GM18508 (cell line): ENCODE data around the gene PASD1.
"Not testable (repeated sequence)": the region's sequence is repeated elsewhere in the genome, so short reads cannot be mapped to it uniquely, and the experiment has no call there.

Source experiments
- ATAC-seq: cut with Tn5 transposase; IDR thresholded peaks from one replicate; pipeline ENCODE4 v1.9.1; 2021; ENCODE audit warnings: moderate number of reproducible peaks; ENCODE audit not compliant: insufficient read depth, unreplicated experiment

PASD1 gene, protein sequence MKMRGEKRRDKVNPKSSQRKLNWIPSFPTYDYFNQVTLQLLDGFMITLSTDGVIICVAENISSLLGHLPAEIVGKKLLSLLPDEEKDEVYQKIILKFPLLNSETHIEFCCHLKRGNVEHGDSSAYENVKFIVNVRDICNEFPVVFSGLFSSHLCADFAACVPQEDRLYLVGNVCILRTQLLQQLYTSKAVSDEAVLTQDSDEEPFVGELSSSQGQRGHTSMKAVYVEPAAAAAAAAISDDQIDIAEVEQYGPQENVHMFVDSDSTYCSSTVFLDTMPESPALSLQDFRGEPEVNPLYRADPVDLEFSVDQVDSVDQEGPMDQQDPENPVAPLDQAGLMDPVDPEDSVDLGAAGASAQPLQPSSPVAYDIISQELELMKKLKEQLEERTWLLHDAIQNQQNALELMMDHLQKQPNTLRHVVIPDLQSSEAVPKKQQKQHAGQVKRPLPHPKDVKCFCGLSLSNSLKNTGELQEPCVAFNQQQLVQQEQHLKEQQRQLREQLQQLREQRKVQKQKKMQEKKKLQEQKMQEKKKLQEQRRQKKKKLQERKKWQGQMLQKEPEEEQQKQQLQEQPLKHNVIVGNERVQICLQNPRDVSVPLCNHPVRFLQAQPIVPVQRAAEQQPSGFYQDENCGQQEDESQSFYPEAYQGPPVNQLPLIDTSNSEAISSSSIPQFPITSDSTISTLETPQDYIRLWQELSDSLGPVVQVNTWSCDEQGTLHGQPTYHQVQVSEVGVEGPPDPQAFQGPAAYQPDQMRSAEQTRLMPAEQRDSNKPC

DNA sequence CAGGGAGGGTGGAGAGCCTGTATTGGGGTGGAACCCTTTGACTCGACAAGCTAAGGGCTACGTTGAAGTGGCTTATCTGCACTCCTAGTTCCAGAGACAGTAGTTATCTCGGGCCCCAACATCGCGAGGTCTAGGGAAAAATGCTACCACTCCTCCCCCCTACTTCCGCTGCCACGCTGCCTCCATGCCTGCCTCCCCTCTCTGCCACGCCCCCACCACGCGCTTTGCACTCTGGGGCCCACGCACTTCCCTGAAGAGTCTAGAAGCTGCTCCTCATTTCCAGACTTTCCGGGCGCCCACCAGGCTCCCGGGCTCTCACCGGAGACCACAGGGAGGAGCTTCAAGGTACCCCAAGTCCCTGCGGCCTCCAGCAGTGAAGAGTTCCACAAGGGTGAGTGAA is at the start of gene PASD1:
PASD1 (plus strand) TSS at position 227 of the 400 bp plus-strand sequence. CDS start 37,879 bp downstream, outside the sequence.
- ATAC-seq: no peak

DNA sequence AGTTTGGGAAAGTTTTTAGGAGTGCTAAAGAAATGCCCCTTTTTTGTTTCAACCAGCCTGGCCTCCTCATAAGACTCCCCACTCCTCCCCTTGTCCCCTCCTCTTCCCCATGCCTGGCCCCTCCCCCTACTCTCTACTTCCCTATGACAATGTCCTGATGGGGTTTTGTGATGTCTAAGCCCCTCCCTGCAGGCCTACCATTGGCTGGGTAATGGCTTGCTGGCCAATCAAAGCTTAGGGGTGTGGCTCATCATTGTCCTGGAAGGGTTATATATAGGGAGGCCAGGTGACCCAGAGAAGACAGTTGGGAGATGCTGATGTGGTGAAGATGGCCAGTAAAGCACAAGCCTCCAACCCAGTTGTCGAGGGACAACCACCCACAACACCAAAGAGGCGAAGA is 48.2 kb upstream of the PASD1 start:
- no peak for ATAC-seq

DNA sequence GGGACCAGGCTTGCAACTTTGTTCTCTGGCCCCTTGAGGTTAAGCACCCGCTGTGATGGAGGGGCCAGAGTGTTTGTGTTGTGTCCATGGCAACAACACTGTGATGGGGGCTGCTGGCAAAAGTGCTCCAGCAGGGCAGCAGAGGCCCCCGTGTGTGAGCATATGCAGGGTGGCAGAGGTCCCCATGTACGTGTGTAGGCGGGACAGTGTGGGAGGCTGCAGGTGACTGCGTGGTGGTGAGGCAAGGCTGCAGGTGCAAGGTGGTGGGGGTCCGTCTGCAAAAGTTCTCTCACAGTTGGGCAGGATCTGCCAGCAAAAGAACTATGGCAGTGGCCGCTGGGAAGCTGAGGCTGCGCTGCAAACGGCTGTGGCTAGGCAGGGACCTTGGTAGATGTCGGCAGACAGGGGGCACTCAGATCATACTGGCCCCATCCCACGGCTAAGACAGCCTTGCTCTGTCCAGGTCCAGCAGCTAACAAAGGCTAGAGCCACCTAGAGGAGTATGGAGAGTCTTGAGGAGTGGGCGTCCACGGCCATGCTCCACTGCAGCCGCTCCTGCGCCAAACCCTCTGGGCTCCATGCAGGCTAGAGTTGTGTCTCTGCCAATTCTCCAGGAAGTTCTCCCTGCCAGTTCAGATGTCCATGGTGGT is 46.8 kb upstream of the PASD1 start:
- no peak for ATAC-seq

DNA sequence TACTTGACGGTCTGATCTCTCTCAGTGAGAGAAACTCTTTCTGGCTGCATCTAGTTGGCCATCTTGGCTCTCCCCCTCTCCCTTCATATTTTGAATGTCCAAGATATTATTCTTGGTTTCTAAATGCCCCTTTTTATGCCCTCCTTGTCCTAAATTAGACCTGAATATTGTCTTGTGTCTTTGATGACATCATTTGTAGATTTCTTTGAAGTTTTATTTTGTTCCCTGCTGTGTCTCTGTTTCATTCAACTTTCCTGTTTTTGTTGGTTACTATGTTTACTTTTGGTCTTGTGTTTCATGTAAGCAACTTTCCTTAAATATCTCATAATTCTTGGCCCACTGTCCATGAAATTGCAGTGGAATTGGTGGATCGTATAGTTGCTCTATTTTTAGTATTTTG is 46.1 kb upstream of the PASD1 start:
- no peak for ATAC-seq

DNA sequence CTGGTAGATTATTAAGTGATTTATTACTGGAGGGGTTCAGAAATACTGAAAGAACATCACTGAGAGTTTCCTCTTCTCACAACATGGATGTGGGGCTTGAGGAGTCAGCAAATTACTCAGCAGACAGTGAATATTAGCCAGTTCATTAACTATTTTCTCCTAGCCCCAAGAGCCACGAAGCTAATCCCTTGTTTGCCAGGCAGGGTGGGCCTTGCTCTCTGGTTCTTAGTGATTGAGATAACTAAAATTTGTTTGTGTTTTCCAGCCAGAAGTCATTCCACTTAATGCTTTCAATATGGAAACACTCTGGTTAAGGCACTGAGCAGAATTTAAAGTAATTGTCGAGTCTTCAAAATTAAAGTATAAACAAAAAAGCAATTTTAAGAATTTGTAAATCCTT is 40.1 kb upstream of the PASD1 start:
- ATAC-seq: no peak

DNA sequence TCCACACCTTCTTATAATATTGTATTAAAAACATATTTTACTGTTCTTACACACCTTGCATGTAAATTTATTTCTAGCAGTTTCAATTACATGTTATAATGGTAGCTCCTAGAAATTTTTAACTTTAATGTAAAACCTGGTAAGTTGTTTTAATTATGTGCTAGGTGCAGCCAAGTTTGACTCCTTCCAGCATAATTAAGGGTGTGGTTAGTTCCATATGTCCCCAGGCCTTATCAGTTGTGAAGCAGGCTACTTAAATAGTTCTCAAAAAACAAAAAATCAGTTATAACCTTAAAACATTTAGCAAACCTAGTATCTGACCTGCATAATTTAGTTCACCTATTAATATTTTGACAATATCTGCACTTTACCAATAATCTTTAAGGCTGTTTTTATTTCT is 26.9 kb upstream of the PASD1 start:
- no peak for ATAC-seq

DNA sequence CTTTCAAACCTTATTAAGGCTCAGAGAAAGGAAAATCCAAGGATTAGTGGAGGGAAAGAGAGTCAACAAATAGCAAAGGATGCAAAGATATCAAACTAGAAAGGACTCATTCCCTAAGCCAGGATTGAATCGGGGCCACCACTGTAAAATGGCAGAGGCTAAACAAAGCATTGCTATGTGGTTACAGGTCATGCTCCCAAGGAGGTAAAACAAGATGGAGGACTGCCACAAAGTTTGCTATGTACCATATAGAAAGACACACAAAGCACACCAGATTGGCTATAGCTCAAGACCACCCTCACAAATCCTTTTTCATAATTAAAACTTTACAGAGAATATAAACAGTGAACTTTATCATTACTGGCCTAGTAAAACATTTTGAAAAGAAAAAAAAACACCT is 25.9 kb upstream of the PASD1 start:
- ATAC-seq: no peak

DNA sequence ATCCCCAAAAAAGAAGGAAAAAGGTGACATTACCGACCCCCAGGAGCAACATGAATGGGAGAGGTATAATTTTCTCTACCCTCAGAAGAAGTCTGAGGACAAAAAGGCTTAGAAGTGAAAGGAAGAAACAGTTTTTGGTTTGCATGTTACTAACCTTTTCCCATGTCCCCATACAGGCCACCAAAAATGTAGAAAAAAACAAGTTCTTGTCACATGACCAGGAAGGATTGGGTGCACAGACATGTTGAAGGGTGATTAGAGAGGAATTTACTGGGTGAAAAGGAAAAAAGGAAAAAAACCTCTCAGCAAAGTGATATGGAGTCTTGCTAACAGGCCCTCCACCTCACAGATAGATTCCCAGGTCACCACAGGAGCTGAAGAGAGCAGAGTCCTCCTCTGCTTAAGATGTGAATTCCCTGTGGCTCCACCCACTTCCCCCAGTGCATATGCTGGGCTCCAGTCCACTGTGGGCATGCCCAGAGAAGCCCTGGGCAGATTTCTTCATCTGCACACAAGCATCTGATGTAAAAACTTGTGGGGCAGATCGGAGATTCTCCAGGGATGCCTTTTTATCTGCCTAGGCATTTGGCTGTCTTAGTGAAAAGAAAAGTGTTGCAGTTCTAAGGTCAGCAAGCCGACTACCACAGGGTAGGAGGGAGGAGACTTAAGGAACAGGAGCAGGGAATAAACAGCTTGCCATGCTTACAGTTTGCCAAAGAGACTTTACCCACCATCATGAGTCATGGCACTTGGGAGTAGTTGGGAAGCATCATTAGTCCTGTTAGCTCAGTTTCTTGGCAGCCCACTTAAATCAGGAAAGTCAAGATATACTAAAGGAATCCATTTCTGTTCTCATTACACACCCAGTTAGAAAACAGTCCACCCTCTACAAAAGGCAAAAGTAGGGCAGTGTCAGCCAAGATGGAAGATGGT is 25.0 kb upstream of the PASD1 start:
- no peak for ATAC-seq

DNA sequence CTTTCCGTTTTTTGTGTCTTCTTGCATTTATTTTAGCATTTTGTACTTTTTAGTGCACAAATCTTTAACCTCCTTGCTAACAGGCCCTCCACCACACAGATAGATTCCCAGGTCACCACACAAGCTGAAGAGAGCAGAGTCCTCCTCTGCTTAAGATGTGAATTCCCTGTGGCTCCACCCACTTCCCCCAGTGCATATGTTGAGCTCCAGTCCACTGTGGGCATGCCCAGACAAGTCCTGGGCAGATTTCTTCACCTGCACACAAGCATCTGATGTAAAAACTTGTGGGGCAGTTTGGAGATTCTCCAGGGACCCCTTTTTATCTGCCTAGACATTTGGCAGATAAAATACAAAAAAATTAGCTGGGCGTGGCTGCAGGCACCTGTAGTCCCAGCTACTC is 19.8 kb upstream of the PASD1 start:
- ATAC-seq: peak; percentile 83

DNA sequence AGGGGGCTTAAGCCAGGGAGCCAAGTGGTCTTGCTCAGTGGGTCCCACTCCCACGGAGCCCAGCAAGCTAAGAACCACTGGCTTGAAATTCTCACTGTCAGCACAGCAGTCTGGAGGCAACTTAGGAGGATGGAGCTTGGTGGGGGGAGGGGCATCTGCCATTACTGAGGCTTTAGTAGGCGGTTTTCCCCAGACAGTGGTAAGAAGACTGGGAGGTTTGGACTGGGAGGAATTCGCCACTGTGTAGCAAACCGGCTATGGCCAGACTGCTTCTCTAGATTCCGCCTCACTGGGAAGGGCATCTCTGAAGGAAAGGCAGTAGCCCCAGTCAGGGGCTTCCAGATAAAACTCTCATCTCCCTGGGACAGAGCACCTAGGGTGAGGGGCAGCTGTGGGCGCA is 17.2 kb upstream of the PASD1 start:
- not testable (repeated sequence) for ATAC-seq

DNA sequence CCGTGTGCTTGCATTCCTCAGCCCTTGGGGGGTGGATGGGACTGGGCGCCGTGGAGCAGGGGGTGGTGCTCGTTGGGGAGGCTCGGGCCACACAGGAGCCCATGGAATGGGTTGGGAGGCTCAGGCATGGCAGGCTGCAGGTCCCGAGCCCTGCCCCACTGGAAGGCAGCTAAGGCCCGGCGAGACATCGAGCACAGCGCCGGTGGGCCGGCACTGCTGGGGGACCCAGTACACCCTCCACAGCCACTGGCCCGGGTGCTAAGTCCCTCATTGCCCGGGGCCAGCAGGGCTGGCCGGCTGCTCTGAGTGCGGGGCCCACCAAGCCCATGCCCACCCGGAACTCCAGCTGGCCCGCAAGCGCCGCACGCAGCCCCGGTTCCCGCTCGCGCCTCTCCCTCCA is 12.3 kb upstream of the PASD1 start:
- ATAC-seq: not testable (repeated sequence)

DNA sequence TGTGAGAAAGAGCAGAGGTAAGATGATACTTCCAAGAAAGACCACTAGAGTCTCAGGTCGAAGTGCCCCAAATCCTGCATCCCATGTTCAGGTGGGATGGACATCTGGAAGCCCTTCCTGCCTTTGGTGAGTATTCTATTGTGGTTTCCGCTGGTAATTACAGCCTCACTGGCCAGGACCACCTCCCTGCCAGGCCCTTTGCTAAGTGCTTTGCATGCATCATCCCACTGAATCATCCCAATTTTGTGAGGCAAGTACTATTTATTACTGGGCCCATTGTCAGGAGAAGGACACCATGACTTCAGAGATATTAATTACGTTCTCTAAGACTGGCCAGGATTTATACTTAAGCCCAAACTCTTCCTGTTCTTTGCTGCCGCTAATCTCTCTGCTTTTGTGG is 10.7 kb upstream of the PASD1 start:
- ATAC-seq: no peak

DNA sequence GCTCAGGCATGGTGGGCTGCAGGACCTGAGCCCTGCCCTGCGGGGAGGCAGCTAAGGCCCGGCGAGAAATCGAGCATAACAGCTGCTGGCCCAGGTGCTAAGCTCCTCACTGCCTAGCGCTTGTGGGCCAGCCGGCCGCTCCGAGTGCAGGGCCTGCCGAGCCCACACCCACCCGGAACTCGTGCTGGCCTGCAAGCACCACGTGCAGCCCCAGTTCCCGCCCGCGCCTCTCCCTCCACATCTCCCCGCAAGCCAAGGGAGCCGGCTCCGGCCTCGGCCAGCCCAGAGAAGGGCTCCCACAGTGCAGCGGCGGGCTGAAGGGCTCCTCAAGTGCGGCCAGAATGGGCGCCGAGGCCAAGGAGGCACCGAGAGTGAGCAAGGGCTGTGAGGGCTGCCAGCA is 8.2 kb upstream of the PASD1 start:
- ATAC-seq: not testable (repeated sequence)

DNA sequence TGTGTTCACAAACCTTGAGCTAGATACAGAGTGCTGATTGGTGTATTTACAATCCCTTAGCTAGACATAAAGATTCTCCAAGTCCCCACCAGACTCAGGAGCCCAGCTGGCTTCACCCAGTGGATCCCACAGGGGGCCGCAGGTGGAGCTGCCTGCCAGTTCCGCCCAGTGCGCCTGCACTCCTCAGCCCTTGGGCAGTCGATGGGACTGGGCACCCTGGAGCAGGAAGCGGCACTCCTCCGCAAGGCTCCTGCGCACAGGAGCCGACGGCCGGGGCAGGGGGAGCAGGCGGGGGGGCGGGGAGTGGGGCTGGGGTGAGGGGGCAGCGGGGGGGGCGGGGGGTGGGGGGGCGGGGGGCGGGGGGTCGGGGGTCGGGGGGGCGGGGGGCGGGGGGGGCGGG is 990 bp upstream of the PASD1 start:
- ATAC-seq: not testable (repeated sequence)

DNA sequence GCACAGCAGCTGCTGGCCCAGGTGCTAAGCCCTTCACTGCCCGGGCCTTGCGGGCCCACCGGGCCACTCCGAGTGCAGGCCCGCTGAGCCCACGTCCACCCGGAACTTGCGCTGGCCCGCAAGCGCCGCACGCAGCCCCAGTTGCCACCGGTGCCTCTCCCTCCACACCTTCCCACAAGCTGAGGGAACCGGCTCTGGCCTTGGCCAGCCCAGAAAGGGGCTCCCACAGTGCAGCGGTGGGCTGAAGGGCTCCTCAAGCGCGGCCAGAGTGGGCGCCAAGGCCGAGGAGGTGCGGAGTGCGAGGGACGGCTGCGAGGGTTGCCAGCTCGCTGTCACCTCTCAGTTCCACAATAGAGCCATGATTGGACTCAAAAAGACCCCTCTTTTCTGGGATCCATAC is 472 bp upstream of the PASD1 start:
- ATAC-seq: not testable (repeated sequence)

DNA sequence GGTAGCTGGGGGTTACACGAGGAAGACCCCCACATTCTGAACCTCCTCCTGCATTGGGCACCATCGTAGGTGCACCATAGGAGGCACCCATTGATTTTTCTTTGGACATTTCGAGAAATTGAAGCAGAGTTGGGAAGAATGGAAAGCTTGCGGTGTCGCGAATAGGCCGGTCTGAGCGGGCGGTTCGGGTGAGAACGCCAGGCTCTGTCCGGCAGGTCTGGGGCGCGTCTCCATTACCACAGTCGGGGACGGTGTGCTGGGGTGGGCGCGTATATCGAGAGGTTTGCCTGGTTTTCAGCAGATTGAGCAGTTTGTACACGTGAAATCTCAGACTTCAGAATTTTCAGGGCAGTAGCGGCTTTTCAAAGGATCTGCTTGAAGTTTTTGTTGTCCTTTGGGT is 560 bp downstream of the PASD1 start:
- no peak for ATAC-seq

DNA sequence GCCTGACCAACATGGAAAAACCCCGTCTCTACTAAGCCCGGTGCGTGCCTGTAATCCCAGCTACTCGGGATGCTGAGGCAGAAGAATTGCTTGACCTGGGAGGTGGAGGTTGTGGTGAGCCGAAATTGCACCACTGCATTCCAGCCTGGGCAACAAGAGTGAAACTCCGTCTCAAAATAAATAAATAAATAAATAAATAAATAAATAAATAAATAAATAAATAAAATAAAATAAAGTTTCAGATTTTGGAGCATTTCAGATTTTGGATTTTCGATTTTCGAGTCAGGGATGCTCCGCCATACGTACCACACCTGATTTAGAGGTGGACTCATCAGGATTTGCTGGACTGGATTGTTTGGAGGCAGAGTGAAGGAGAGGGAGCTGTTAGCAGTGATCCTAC is 3.4 kb downstream of the PASD1 start:
- not testable (repeated sequence) for ATAC-seq

DNA sequence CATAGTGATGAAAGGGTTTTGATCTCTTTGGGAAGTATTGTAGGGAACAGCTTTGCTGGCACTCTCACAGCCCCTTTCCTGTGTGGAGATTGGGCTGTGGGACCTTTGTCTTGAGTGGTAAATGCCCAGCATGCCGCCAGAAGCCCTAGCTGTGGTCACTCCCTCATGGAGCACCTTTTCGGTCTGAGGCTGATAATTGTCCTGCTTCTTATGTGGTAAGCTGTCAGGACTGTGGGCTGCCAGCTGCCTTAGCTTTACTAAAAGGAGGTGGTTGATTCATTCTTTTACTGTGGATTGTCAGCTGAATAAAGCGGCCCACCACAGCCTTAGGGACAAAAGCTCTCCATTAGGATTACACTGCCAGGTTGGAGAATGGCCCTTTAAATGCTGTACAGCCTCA is 7.1 kb downstream of the PASD1 start:
- no peak for ATAC-seq

DNA sequence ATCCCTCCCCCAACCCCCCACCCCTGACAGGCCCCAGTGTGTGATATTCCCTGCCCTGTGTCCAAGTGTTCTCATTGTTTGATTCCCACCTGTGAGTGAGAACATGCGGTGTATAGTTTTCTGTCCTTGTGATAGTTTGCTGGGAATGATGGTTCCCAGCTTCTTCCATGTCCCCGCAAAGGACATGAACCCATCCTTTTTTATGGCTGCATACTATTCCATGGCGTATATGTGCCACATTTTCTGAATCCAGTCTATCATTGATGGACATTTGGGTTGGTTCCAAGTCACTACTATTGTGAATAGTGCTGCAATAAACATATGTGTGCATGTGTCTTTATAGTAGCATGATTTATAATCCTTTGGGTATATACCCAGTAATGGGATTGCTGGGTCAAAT is 29.9 kb downstream of the PASD1 start:
- not testable (repeated sequence) for ATAC-seq

DNA sequence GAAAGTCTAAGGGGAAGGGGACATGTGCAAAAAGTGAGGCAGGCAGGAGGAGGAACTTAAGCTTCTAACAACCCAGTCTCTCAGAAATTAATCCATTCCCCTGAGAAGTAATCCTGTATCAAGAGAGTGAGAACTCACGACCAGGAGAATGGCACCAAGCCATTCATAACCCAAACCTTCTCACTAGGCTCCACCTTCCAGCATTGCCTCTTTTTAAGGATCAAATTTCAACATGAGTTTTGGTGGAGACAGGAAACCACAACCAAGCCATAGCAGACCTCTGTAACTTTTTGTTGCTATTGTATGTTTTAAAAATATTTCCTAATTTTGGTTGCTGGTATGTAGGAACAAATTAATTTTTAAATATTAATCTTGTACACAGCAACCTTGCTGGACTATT is 32.8 kb downstream of the PASD1 start:
- no peak for ATAC-seq
